Jurkat, Clone E6-1 (cell line): ENCODE data around the gene RAP1GAP2.
"Not testable (repeated sequence)": the region's sequence is repeated elsewhere in the genome, so short reads cannot be mapped to it uniquely, and the experiment has no call there.

Experiments used
- DNase-seq: peaks from one replicate; pipeline ENCODE4 v3.0.0-alpha.2; 2011; ENCODE audit warnings: low read depth, low spot score
- H3K4me3 ChIP-seq: 2 replicates; pipeline ENCODE4 v1.5.1; 2011; ENCODE audit warnings: mild to moderate bottlenecking, low read length, control low read depth, moderate library complexity

The RAP1GAP2 gene

GRCh38 chr17:3025421-3026124 is 229.3 kb downstream of the RAP1GAP2 start:
- no peak overlapping the region for H3K4me3 ChIP-seq
- DNase-seq: no peak

GRCh38 chr17:3026125-3026855 is 230.1 kb downstream of the RAP1GAP2 start:
- H3K4me3 ChIP-seq: no peak overlapping the region
- no peak for DNase-seq

GRCh38 chr17:3026856-3027751 is 230.9 kb downstream of the RAP1GAP2 start:
- DNase-seq: no peak
- no peak overlapping the region for H3K4me3 ChIP-seq

- no peak for DNase-seq
- H3K4me3 ChIP-seq: no peak overlapping the region
These were observed 231.7 kb downstream of the RAP1GAP2 start for GRCh38 chr17:3027786-3028532.

GRCh38 chr17:3029213-3029913 is 233.1 kb downstream of the RAP1GAP2 start:
- no peak overlapping the region for H3K4me3 ChIP-seq
- DNase-seq: no peak

GRCh38 chr17:3030096-3030495 is 233.9 kb downstream of the RAP1GAP2 start:
- DNase-seq: no peak
- no peak overlapping the region for H3K4me3 ChIP-seq

GRCh38 chr17:3030852-3031470 is 234.7 kb downstream of the RAP1GAP2 start:
- DNase-seq, H3K4me3 ChIP-seq: not testable (repeated sequence)

- DNase-seq: no peak
- H3K4me3 ChIP-seq: no peak overlapping the region
These were observed 236.3 kb downstream of the RAP1GAP2 start for GRCh38 chr17:3032258-3033247.

- H3K4me3 ChIP-seq: no peak overlapping the region
- DNase-seq: no peak
These were observed 237.0 kb downstream of the RAP1GAP2 start for GRCh38 chr17:3033248-3033640.

- H3K4me3 ChIP-seq: no peak overlapping the region
- no peak for DNase-seq
These were observed 237.7 kb downstream of the RAP1GAP2 start for GRCh38 chr17:3033741-3034577.

GRCh38 chr17:3034578-3034920 is 238.3 kb downstream of the RAP1GAP2 start:
- DNase-seq: no peak

GRCh38 chr17:3035256-3035967 is 239.2 kb downstream of the RAP1GAP2 start:
- no peak overlapping the region for H3K4me3 ChIP-seq
- DNase-seq: no peak

More at GRCh38 chr17:3034578-3034920, 238.3 kb downstream of the RAP1GAP2 start:
- no peak overlapping the region for H3K4me3 ChIP-seq

GRCh38 chr17:3035968-3036280 is 239.7 kb downstream of the RAP1GAP2 start:
- no peak for DNase-seq
- no peak overlapping the region for H3K4me3 ChIP-seq

- no peak for DNase-seq
- no peak overlapping the region for H3K4me3 ChIP-seq
These were observed 240.6 kb downstream of the RAP1GAP2 start for GRCh38 chr17:3036800-3037199.

- no peak overlapping the region for H3K4me3 ChIP-seq
- DNase-seq: no peak
These were observed 241.0 kb downstream of the RAP1GAP2 start for GRCh38 chr17:3037259-3037658.

- DNase-seq: no peak
- H3K4me3 ChIP-seq: no peak overlapping the region
These were observed 242.7 kb downstream of the RAP1GAP2 start for GRCh38 chr17:3038941-3039340.
